PC-9 (cell line): ENCODE measurements around the gene JMJD8.

ENCODE experiments used
- CTCF ChIP-seq: fragments of 200-600 bp; sonication (generic); conservative IDR thresholded peaks from 2 replicates; pipeline ENCODE4 v1.6.1; 2017; ENCODE audit warnings: mixed run types, antibody characterized with exemption, mild to moderate bottlenecking, moderate library complexity
- EZH2 ChIP-seq: fragments of 200-600 bp; sonication (generic); IDR thresholded peaks from 2 replicates; pipeline ENCODE4 v1.8.0; 2017; ENCODE audit warnings: antibody characterized with exemption, low read depth

- no peak for TF ChIP-seq CTCF
- TF ChIP-seq EZH2: no peak
These were observed 46.8 kb upstream of the JMJD8 start for GRCh38 chr16:730666-731509.
